Adrenal gland (tissue), 12 donors: ENCODE data around the gene PCDHB10. TPM values are rescaled to one million over a fixed set of nuclear protein-coding genes. Genes with fewer than 3 reads are reported as not detected.
"Not testable (repeated sequence)": the region's sequence is repeated elsewhere in the genome, so short reads cannot be mapped to it uniquely, and the experiment has no call there.

ENCODE experiments used
- DNase-seq, 7 donors: peaks; one replicate each; pipeline ENCODE4 v3.0.0-alpha.2; 2019 to 2020
- H3K27ac ChIP-seq, 5 donors: fragments of 200-600 bp; sonication (generic) in 4 of 5; 1 replicate in 3 of 5; 2 replicates in 2 of 5; pipeline versions ENCODE4 v1.5.1 to v1.8.0; 2016 to 2020; ENCODE audit warnings: mild to moderate bottlenecking in 1 of 5
- H3K27me3 ChIP-seq: fragments of 200-600 bp; 2 replicates; pipeline ENCODE4 v1.8.0; 2021
- H3K36me3 ChIP-seq, 2 donors: fragments of 200-600 bp; replicated peaks in 1 of 2; 1 replicate in 1 of 2; 2 replicates in 1 of 2; pipeline versions ENCODE4 v1.5.1 to v1.8.0; 2018 to 2022
- H3K4me1 ChIP-seq, 2 donors: fragments of 200-600 bp; replicated peaks in 1 of 2; 1 replicate in 1 of 2; 2 replicates in 1 of 2; pipeline versions ENCODE4 v1.5.1 to v1.8.0; 2018 to 2021
- H3K4me3 ChIP-seq, 4 donors: fragments of 200-600 bp; sonication (generic) in 3 of 4; one replicate each; pipeline ENCODE4 v1.5.1; 2016 to 2018
- H3K9me3 ChIP-seq, 3 donors: fragments of 200-600 bp; sonication (generic) in 1 of 3; replicated peaks in 1 of 3; 1 replicate in 2 of 3; 2 replicates in 1 of 3; pipeline versions ENCODE4 v1.5.1 to v1.8.0; 2016 to 2021
- CTCF ChIP-seq, 6 experiments: fragments of 450-650 bp in 4 of 6; fragments of 200-600 bp in 2 of 6; sonication (generic) in 1 of 6; IDR thresholded peaks; 1 replicate in 5 of 6; 2 replicates in 1 of 6; pipeline versions ENCODE4 v1.5.1 to v1.8.0; 2016 to 2021; ENCODE audit warnings: antibody characterized with exemption in 6 of 6, mild to moderate bottlenecking in 2 of 6, moderate library complexity in 1 of 6
- POLR2A ChIP-seq, 2 donors: fragments of 450-650 bp; IDR thresholded peaks; one replicate each; pipeline ENCODE4 v1.6.1; 2017; ENCODE audit warnings: antibody characterized with exemption in 2 of 2, mild to moderate bottlenecking in 2 of 2, moderate library complexity in 1 of 2
- WGBS, 4 donors: extraction: QIAGEN DNeasy Blood & Tissue Kit in 2 of 4; methylation state at CpG; one replicate each; pipeline versions ENCODE4 v1.1.5 to v1.1.7; 2013 to 2017; 5-methylcytosine and 5-hydroxymethylcytosine counted together
- intact Hi-C, 2 donors: fragments of 100-400 bp; cut with DNase I; formaldehyde crosslinking; loops; one replicate each; pipeline versions ENCODE4 v1.14.1 to v1.15.0; 2022 to 2023
- polyA plus RNA-seq, 3 donors: library from polyadenylated mRNA; stranded (reverse); fragments of 200-250 nt in 2 of 3; fragments of 350-450 nt in 1 of 3; fragmentation: Illumina TruSeq in 1 of 3; extraction: RNeasy Lipid Tissue Mini Kit (QIAGEN cat#74804) in 1 of 3; gene quantifications; one replicate each; pipeline ENCODE4 v1.2.3, GENCODE V29; 2013 to 2014
- total RNA-seq, 9 donors: library from RNA; depleted of rRNA in 4 of 9; stranded (reverse); fragments of >200 nt in 4 of 9; fragments of 120-200 nt in 1 of 9; fragmentation: NEBNext Ultra II Directional in 1 of 9; extraction: Animal tissue kit (Norgen Biotek cat#: 25700) in 1 of 9; gene quantifications; one replicate each; pipeline versions ENCODE4 v1.1.0 to v1.2.4, GENCODE V29; 2013 to 2023
- donor health status: healthy with polysubstance abuse.
- donor health status: Bipolar disorder and iron deficiency.
- donor health status: DM: yes; HTN: yes; CAD: no.
- donor health status: DM: no; HTN: no; CAD: no.
- donor health status: DM: no; HTN: no; CAD: no.
- donor health status: DM: yes; HTN: yes; CAD: no.

PCDHB10 gene
- total and polyA plus RNA-seq, 12 donors, result 0.18 to 3.0 (median 0.85) TPM

DNA sequence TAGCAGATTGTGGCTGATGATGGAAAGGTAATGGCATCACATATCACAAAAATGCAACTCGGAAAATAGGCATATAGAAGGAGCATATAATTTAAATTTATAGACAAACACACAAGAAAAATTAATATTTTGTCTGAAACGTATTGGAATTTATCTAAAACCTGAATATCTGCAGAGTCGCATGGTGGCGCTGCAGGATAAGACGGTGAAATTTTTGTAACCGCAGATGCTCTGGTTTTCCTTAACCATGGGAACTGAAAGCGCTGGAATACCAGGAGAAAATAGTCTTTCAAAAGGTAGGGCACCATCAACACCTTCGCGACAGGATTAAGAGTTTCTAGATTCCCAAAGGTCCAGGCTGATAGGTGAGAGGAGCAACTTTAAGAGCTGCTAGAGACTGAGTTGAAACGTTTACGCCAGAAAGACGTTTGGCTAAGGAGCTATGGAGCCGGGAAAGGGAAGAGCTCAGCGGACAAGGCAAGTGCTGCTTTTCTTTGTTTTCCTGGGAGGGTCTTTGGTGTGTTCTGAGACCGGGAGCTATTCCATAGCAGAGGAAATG, 42.0 kb downstream of the PCDHB10 start:
- intact Hi-C loops, result no loop called here
- TF ChIP-seq CTCF (IDR thresholded peaks at IDR 0.05) (peak in 2 of 6 experiments; percentile 22 to 28), POLR2A (IDR thresholded peaks at IDR 0.05) (no peak)
- no peak for DNase-seq
- H3K36me3 ChIP-seq, result no peaks in the 10 kb centered on the region
- H3K27ac ChIP-seq, result no peak overlapping the region
- no peaks in the 10 kb centered on the region for H3K27me3 ChIP-seq
- H3K9me3 ChIP-seq, result peaks cover 0 to 52% (median 5%) of the 10 kb centered on the region in 3 donors
- peak overlapping the region in 1 of 4 donors; percentile 20 for H3K4me3 ChIP-seq
- no peaks in the 10 kb centered on the region for H3K4me1 ChIP-seq
- 4 to 6% (median 6%) methylated on average over 15 of the region's 15 CpGs for WGBS, 4 donors

DNA sequence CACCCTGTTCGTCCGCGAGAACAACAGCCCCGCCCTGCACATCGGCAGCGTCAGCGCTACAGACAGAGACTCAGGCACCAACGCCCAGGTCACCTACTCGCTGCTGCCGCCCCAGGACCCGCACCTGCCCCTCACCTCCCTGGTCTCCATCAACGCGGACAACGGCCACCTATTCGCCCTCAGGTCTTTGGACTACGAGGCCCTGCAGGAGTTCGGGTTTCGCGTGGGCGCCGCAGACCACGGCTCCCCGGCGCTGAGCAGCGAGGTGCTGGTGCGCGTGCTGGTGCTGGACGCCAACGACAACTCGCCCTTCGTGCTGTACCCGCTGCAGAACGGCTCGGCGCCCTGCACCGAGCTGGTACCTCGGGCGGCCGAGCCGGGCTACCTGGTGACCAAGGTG, 43.8 kb downstream of the PCDHB10 start:
- WGBS, 4 donors, result 20 to 24% (median 21%) methylated on average over 13 to 40 of the region's 40 CpGs; no CpG with 5 or more reads in 1 of the 4 donors
- H3K4me1 ChIP-seq, H3K4me3 ChIP-seq, intact Hi-C loops, H3K27me3 ChIP-seq, H3K27ac ChIP-seq, H3K36me3 ChIP-seq, DNase-seq: not testable (repeated sequence)
- H3K9me3 ChIP-seq, result peaks cover 0 to 54% (median 5%) of the 10 kb centered on the region in 3 donors

DNA sequence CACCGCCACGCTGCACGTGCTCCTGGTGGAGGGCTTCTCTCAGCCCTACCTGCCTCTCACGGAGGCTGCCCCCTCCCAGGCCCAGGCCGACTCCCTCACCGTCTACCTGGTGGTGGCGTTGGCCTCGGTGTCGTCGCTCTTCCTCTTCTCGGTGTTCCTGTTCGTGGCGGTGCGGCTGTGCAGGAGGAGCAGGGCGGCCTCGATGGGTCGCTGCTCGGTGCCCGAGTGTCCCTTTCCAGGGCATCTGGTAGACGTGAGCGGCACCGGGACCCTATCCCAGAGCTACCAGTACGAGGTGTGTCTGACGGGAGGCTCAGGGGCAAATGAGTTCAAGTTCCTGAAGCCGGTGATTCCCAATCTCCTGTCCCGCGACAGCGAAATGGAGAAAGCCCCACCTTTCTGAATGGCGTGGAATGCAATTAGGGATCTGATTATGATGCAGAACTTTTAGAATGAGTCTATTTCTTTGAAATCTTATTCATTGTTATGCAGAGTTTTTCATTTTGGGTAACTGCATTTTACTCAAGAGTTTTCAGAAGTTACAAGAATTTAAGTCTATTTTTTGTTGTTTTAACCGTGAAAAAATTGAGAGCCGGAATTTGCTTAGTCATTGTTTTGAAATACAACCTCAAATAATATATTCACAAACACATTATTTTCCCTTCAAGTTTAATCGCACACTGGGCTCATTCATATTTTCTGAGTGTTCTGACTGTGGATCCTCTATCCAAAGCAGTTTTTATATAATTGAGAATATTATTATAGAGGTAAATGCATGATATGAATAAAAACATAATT, 44.6 kb downstream of the PCDHB10 start:
- Histone ChIP-seq H3K4me1 (no peaks in the 10 kb centered on the region), H3K36me3 (no peaks in the 10 kb centered on the region), H3K27ac (no peak overlapping the region), H3K27me3 (no peaks in the 10 kb centered on the region), H3K4me3 (no peak overlapping the region), H3K9me3 (peaks cover 0 to 60% (median 5%) of the 10 kb centered on the region in 3 donors)
- TF ChIP-seq POLR2A (IDR thresholded peaks at IDR 0.05) (no peak), CTCF (IDR thresholded peaks at IDR 0.05) (no peak)
- 13 to 25% (median 18%) methylated on average over 21 to 32 of the region's 32 CpGs for WGBS, 4 donors
- intact Hi-C loops, result no loop called here
- DNase-seq, result no peak

DNA sequence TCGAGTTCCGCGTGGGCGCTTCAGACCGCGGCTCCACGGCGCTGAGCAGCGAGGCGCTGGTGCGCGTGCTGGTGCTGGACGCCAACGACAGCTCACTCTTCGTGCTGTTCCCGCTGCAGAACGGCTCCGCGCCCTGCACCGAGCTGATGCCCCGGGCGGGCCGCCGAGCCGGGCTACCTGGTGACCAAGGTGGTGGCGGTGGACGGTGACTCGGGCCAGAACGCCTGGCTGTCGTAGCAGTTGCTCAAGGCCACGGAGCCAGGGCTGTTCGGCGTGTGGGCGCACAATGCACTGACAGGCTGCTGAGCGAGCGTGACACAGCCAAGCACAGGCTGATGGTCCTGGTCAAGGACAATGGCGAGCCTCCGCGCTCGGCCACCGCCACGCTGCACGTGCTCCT, 49.3 kb downstream of the PCDHB10 start:
- intact Hi-C loops, result no loop called here
- no peak for TF ChIP-seq CTCF (IDR thresholded peaks at IDR 0.05)
- no peak for TF ChIP-seq POLR2A (IDR thresholded peaks at IDR 0.05)
- H3K9me3 ChIP-seq, result peaks cover 0 to 48% (median 10%) of the 10 kb centered on the region in 3 donors
- no peak for DNase-seq
- no peak overlapping the region for H3K4me3 ChIP-seq
- H3K36me3 ChIP-seq, result no peaks in the 10 kb centered on the region
- 18 to 26% (median 21%) methylated on average over 12 to 43 of the region's 43 CpGs for WGBS, 4 donors
- H3K27ac ChIP-seq, result no peak overlapping the region
- no peaks in the 10 kb centered on the region for H3K4me1 ChIP-seq
- no peaks in the 10 kb centered on the region for H3K27me3 ChIP-seq

Other genes starting within 250 kb of the PCDHB10 start
Only the 30 nearest of the 37 such genes appear.
- under 1 TPM in 4 of 9 donors, not detected in 5; under 0.01 to 0.07 (median 0.02) TPM for gene PCDHB1, start 141.0 kb upstream of the PCDHB10 start, total RNA-seq
- gene PCDHB1, start 141.0 kb upstream of the PCDHB10 start, polyA plus RNA-seq, result under 1 TPM in 1 of 3 donors, not detected in 2; 0.11 TPM
- 1 to 10 TPM in 7 of 9 donors, under 1 TPM in 2; 0.65 to 2.8 (median 1.5) TPM for gene PCDHB2, start 97.7 kb upstream of the PCDHB10 start, total RNA-seq
- under 1 TPM; 0.24 to 0.79 (median 0.44) TPM for gene PCDHB2, start 97.7 kb upstream of the PCDHB10 start, polyA plus RNA-seq
- gene PCDHB3, start 91.9 kb upstream of the PCDHB10 start, total RNA-seq, result 1 to 10 TPM in 6 of 9 donors, under 1 TPM in 3; 0.35 to 2.2 (median 1.2) TPM
- gene PCDHB3, start 91.9 kb upstream of the PCDHB10 start, polyA plus RNA-seq, result 1 to 10 TPM in 1 of 3 donors, under 1 TPM in 2; 0.20 to 1.4 (median 0.32) TPM
- 1 to 10 TPM in 8 of 9 donors, under 1 TPM in 1; 0.44 to 2.3 (median 1.7) TPM for gene PCDHB4, start 70.5 kb upstream of the PCDHB10 start, total RNA-seq
- gene PCDHB4, start 70.5 kb upstream of the PCDHB10 start, polyA plus RNA-seq, result 1 to 10 TPM in 1 of 3 donors, under 1 TPM in 2; 0.56 to 1.8 (median 0.88) TPM
- 10 to 100 TPM in 1 of 9 donors, 1 to 10 TPM in 8; 1.1 to 10.7 (median 4.7) TPM for gene PCDHB5, start 57.1 kb upstream of the PCDHB10 start, total RNA-seq
- 1 to 10 TPM; 1.0 to 4.5 (median 1.6) TPM for gene PCDHB5, start 57.1 kb upstream of the PCDHB10 start, polyA plus RNA-seq
- 1 to 10 TPM in 2 of 9 donors, under 1 TPM in 7; 0.23 to 1.1 (median 0.83) TPM for gene PCDHB6, start 42.3 kb upstream of the PCDHB10 start, total RNA-seq
- under 1 TPM; 0.30 to 0.73 (median 0.48) TPM for gene PCDHB6, start 42.3 kb upstream of the PCDHB10 start, polyA plus RNA-seq
- 1 to 10 TPM in 6 of 9 donors, under 1 TPM in 3; 0.44 to 2.9 (median 1.6) TPM for gene PCDHB7, start 19.7 kb upstream of the PCDHB10 start, total RNA-seq
- gene PCDHB7, start 19.7 kb upstream of the PCDHB10 start, polyA plus RNA-seq, result under 1 TPM; 0.32 to 0.92 (median 0.37) TPM
- gene PCDHB8, start 14.6 kb upstream of the PCDHB10 start, total RNA-seq, result 1 to 10 TPM in 4 of 9 donors, under 1 TPM in 5; 0.28 to 3.7 (median 0.99) TPM
- 1 to 10 TPM in 1 of 3 donors, under 1 TPM in 2; 0.03 to 1.3 (median 0.48) TPM for gene PCDHB8, start 14.6 kb upstream of the PCDHB10 start, polyA plus RNA-seq
- 1 to 10 TPM in 7 of 9 donors, under 1 TPM in 2; 0.39 to 3.3 (median 1.5) TPM for gene PCDHB16, start 10.0 kb upstream of the PCDHB10 start, total RNA-seq
- gene PCDHB16, start 10.0 kb upstream of the PCDHB10 start, polyA plus RNA-seq, result 1 to 10 TPM in 1 of 3 donors, under 1 TPM in 2; 0.67 to 1.4 (median 0.72) TPM
- 1 to 10 TPM in 3 of 9 donors, under 1 TPM in 6; 0.28 to 2.2 (median 0.52) TPM for gene PCDHB9, start 5.2 kb upstream of the PCDHB10 start, total RNA-seq
- 1 to 10 TPM in 1 of 3 donors, under 1 TPM in 2; 0.27 to 1.3 (median 0.80) TPM for gene PCDHB9, start 5.2 kb upstream of the PCDHB10 start, polyA plus RNA-seq
- gene PCDHB11, start 7.3 kb downstream of the PCDHB10 start, total RNA-seq, result 1 to 10 TPM in 7 of 9 donors, under 1 TPM in 2; 0.12 to 7.1 (median 2.5) TPM
- under 1 TPM; 0.48 to 0.81 (median 0.67) TPM for gene PCDHB11, start 7.3 kb downstream of the PCDHB10 start, polyA plus RNA-seq
- 1 to 10 TPM in 7 of 9 donors, under 1 TPM in 2; 0.50 to 3.4 (median 1.5) TPM for gene PCDHB12, start 16.4 kb downstream of the PCDHB10 start, total RNA-seq
- under 1 TPM; 0.40 to 0.97 (median 0.47) TPM for gene PCDHB12, start 16.4 kb downstream of the PCDHB10 start, polyA plus RNA-seq
- gene PCDHB13, start 21.6 kb downstream of the PCDHB10 start, total RNA-seq, result 1 to 10 TPM in 8 of 9 donors, under 1 TPM in 1; 0.72 to 7.2 (median 5.9) TPM
- 1 to 10 TPM; 1.3 to 5.4 (median 1.3) TPM for gene PCDHB13, start 21.6 kb downstream of the PCDHB10 start, polyA plus RNA-seq
- gene PCDHB14, start 31.0 kb downstream of the PCDHB10 start, total RNA-seq, result 1 to 10 TPM; 1.7 to 7.7 (median 3.7) TPM
- gene PCDHB14, start 31.0 kb downstream of the PCDHB10 start, polyA plus RNA-seq, result 1 to 10 TPM; 1.9 to 4.1 (median 2.2) TPM
- gene PCDHB15, start 53.0 kb downstream of the PCDHB10 start, total RNA-seq, result 1 to 10 TPM in 7 of 9 donors, under 1 TPM in 2; 0.95 to 3.2 (median 1.4) TPM
- gene PCDHB15, start 53.0 kb downstream of the PCDHB10 start, polyA plus RNA-seq, result 1 to 10 TPM; 1.2 to 2.2 (median 1.4) TPM
- 1 to 10 TPM in 1 of 9 donors, under 1 TPM in 4, not detected in 4; 0.43 to 1.5 (median 0.53) TPM for gene SLC25A2, start 111.7 kb downstream of the PCDHB10 start, total RNA-seq
- under 1 TPM in 2 of 3 donors, not detected in 1; 0.07 to 0.72 TPM for gene SLC25A2, start 111.7 kb downstream of the PCDHB10 start, polyA plus RNA-seq
- gene TAF7, start 128.4 kb downstream of the PCDHB10 start, total RNA-seq, result 100 to 1,000 TPM in 1 of 9 donors, 10 to 100 TPM in 8; 38.0 to 111 (median 70.9) TPM
- gene TAF7, start 128.4 kb downstream of the PCDHB10 start, polyA plus RNA-seq, result 100 to 1,000 TPM in 1 of 3 donors, 10 to 100 TPM in 2; 23.9 to 132 (median 29.7) TPM
- under 1 TPM; 0.09 to 0.96 (median 0.28) TPM for gene PCDHGA1, start 138.2 kb downstream of the PCDHB10 start, total RNA-seq
- gene PCDHGA1, start 138.2 kb downstream of the PCDHB10 start, polyA plus RNA-seq, result under 1 TPM; 0.13 to 0.60 (median 0.32) TPM
- gene PCDHGA2, start 146.4 kb downstream of the PCDHB10 start, total RNA-seq, result 1 to 10 TPM in 8 of 9 donors, under 1 TPM in 1; 0.91 to 6.1 (median 2.6) TPM
- 1 to 10 TPM in 1 of 3 donors, under 1 TPM in 2; 0.27 to 2.1 (median 0.56) TPM for gene PCDHGA2, start 146.4 kb downstream of the PCDHB10 start, polyA plus RNA-seq
- gene PCDHGA3, start 151.5 kb downstream of the PCDHB10 start, total RNA-seq, result 1 to 10 TPM; 1.0 to 6.2 (median 3.0) TPM
- gene PCDHGA3, start 151.5 kb downstream of the PCDHB10 start, polyA plus RNA-seq, result 1 to 10 TPM in 1 of 3 donors, under 1 TPM in 2; 0.27 to 1.5 (median 0.80) TPM
- 10 to 100 TPM in 2 of 9 donors, 1 to 10 TPM in 7; 1.6 to 16.1 (median 3.1) TPM for gene PCDHGB1, start 157.7 kb downstream of the PCDHB10 start, total RNA-seq
- 1 to 10 TPM in 1 of 3 donors, under 1 TPM in 2; 0.20 to 2.2 (median 0.88) TPM for gene PCDHGB1, start 157.7 kb downstream of the PCDHB10 start, polyA plus RNA-seq
- 1 to 10 TPM in 8 of 9 donors, under 1 TPM in 1; 0.97 to 9.5 (median 4.3) TPM for gene PCDHGA4, start 162.7 kb downstream of the PCDHB10 start, total RNA-seq
- gene PCDHGA4, start 162.7 kb downstream of the PCDHB10 start, polyA plus RNA-seq, result 1 to 10 TPM in 1 of 3 donors, under 1 TPM in 2; 0.20 to 2.4 (median 0.64) TPM
- gene PCDHGB2, start 167.6 kb downstream of the PCDHB10 start, total RNA-seq, result 1 to 10 TPM; 1.6 to 6.3 (median 3.4) TPM
- gene PCDHGB2, start 167.6 kb downstream of the PCDHB10 start, polyA plus RNA-seq, result 1 to 10 TPM in 1 of 3 donors, under 1 TPM in 2; 0.10 to 1.8 (median 0.88) TPM
- 1 to 10 TPM in 8 of 9 donors, under 1 TPM in 1; 0.42 to 5.9 (median 2.0) TPM for gene PCDHGA5, start 171.8 kb downstream of the PCDHB10 start, total RNA-seq
- gene PCDHGA5, start 171.8 kb downstream of the PCDHB10 start, polyA plus RNA-seq, result under 1 TPM; 0.24 to 0.80 (median 0.79) TPM
- 1 to 10 TPM; 1.4 to 7.1 (median 3.1) TPM for gene PCDHGB3, start 177.9 kb downstream of the PCDHB10 start, total RNA-seq
- 1 to 10 TPM in 1 of 3 donors, under 1 TPM in 2; 0.03 to 1.0 (median 0.70) TPM for gene PCDHGB3, start 177.9 kb downstream of the PCDHB10 start, polyA plus RNA-seq
- gene PCDHGA6, start 181.5 kb downstream of the PCDHB10 start, total RNA-seq, result 1 to 10 TPM; 1.8 to 6.6 (median 2.9) TPM
- 1 to 10 TPM in 2 of 3 donors, under 1 TPM in 1; 0.57 to 2.1 (median 1.4) TPM for gene PCDHGA6, start 181.5 kb downstream of the PCDHB10 start, polyA plus RNA-seq
- 1 to 10 TPM in 8 of 9 donors, under 1 TPM in 1; 0.91 to 5.0 (median 1.9) TPM for gene PCDHGA7, start 190.4 kb downstream of the PCDHB10 start, total RNA-seq
- 1 to 10 TPM in 1 of 3 donors, under 1 TPM in 2; 0.37 to 1.4 (median 0.59) TPM for gene PCDHGA7, start 190.4 kb downstream of the PCDHB10 start, polyA plus RNA-seq
- 1 to 10 TPM; 3.3 to 9.1 (median 4.8) TPM for gene PCDHGB4, start 195.3 kb downstream of the PCDHB10 start, total RNA-seq
- gene PCDHGB4, start 195.3 kb downstream of the PCDHB10 start, polyA plus RNA-seq, result 1 to 10 TPM in 1 of 3 donors, under 1 TPM in 2; 0.27 to 2.2 (median 0.72) TPM
- gene PCDHGA8, start 200.3 kb downstream of the PCDHB10 start, total RNA-seq, result 1 to 10 TPM in 4 of 9 donors, under 1 TPM in 5; 0.06 to 4.0 (median 0.94) TPM
- under 1 TPM; 0.15 to 0.48 (median 0.17) TPM for gene PCDHGA8, start 200.3 kb downstream of the PCDHB10 start, polyA plus RNA-seq
- 10 to 100 TPM in 5 of 9 donors, 1 to 10 TPM in 4; 5.2 to 15.3 (median 11.7) TPM for gene PCDHGB5, start 205.6 kb downstream of the PCDHB10 start, total RNA-seq
- gene PCDHGB5, start 205.6 kb downstream of the PCDHB10 start, polyA plus RNA-seq, result 1 to 10 TPM in 2 of 3 donors, under 1 TPM in 1; 0.40 to 4.5 (median 1.2) TPM